Activated T-helper 1 cell treated with anti-CD3 and anti-CD28 coated beads, Interleukin-12 subunit alpha, Interleukin-12 subunit beta, Interleukin-2, Interleukin-4 antibody, amounts not matched to agents 30 ng/mL and 10 ng/mL and 1 ng/mL, durations not matched to agents 14 hours and 24 hours and 36 hours (primary cell): ENCODE data around the gene SERF2. TPM values are rescaled to one million over a fixed set of nuclear protein-coding genes. Genes with fewer than 3 reads are reported as not detected.
A peak's percentile ranks its signal among the peaks of the same experiment; 100 is the strongest.
"Not testable (repeated sequence)": the region's sequence is repeated elsewhere in the genome, so short reads cannot be mapped to it uniquely, and the experiment has no call there.

Experiments
- DNase-seq: peaks from one replicate; pipeline ENCODE4 v3.0.0; 2021; ENCODE audit warnings: low spot score
- H3K27ac Mint-ChIP-seq: one replicate; pipeline ENCODE4 v1.8.0; 2021; ENCODE audit warnings: mild to moderate bottlenecking, mixed read lengths
- H3K27me3 Mint-ChIP-seq: one replicate; pipeline ENCODE4 v1.8.0; 2022; ENCODE audit warnings: mild to moderate bottlenecking, moderate library complexity, mixed read lengths; ENCODE audit not compliant: insufficient read depth
- H3K36me3 Mint-ChIP-seq: one replicate; pipeline ENCODE4 v1.8.0; 2021; ENCODE audit warnings: low read depth, mixed read lengths
- H3K4me1 Mint-ChIP-seq: one replicate; pipeline ENCODE4 v1.8.0; 2021; ENCODE audit warnings: low read depth, mixed read lengths
- H3K4me3 Mint-ChIP-seq: one replicate; pipeline ENCODE4 v1.8.0; 2021; ENCODE audit warnings: mild to moderate bottlenecking, moderate library complexity, mixed read lengths
- H3K9me3 Mint-ChIP-seq: one replicate; pipeline ENCODE4 v1.8.0; 2021; ENCODE audit warnings: mixed read lengths
- intact Hi-C: fragments of 100-400 bp; cut with micrococcal nuclease; formaldehyde crosslinking; loops from one replicate; pipeline ENCODE4 v1.15.1; 2024
- total RNA-seq: library from RNA; stranded (reverse); gene quantifications from 2 replicates; pipeline ENCODE4 v1.2.3, GENCODE V29; 2022

Gene SERF2
- total RNA-seq, 1 donor from 2014 or later = 531 TPM

DNA sequence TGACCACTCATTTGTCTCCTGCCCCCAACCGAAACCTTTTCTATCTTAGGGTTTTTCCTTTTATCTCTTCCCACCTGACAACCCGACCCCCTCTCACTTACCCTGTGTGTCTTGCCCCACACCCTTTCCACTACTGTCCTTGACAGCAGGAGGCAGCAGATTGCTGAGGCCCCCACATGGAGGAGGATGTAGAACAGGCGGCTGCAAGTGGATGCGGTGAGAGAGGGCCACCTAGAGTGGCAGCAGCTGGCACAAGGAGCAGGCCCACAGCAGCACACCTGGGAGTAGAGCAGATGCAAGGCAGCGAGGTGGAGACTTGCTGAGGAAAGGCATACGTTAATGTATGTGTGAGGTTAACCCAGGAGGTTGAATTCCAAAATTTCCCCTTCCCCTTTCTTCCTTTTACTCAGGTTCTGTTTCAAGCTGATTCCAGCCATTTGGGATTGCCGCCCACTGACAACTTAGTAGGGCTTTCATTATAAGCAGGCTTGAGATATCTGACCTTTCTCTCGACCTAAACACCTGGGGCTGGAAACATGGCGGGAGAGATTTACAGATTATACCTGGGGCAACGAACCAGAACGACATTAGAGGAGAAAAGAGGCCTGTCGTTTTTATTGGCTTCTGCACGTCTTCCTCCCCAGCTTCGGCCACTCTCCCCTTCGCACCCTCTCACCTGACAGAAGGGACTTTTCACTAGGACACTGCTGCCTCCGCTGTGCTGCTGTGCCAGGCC lies 7.3 kb downstream of the SERF2 start:
- peaks cover 67% of the 10 kb centered on the region for H3K4me1 Mint-ChIP-seq

GRCh38 chr15:43799945-43800285 lies 7.8 kb downstream of the SERF2 start, which contains the start of gene SERINC4:
Gene SERINC4, minus strand, starts transcription at chr15:43800220. Its CDS starts 234 bp downstream, at chr15:43799986.
- peaks cover 62% of the 10 kb centered on the region for H3K4me1 Mint-ChIP-seq
- H3K9me3 Mint-ChIP-seq = no peaks in the 10 kb centered on the region
- intact Hi-C loops = loop anchor here (1.0 to 2.0 kb wide), 3 partner anchors 8 to 49 kb away; partner anchors contain the start of genes MFAP1 and SERF2
- DNase-seq = no peak
- peak within 1 kb of the TSS; percentile 99 for H3K4me3 Mint-ChIP-seq
- H3K36me3 Mint-ChIP-seq = peaks cover 58% of the 10 kb centered on the region
- no peaks in the 10 kb centered on the region for H3K27me3 Mint-ChIP-seq
- H3K27ac Mint-ChIP-seq = peak within 1 kb of the TSS; percentile 94

More for the DNA sequence above, 7.3 kb downstream of the SERF2 start:
- Mint-ChIP-seq H3K27ac (peak overlapping the region; percentile 75), H3K9me3 (no peaks in the 10 kb centered on the region), H3K36me3 (peaks cover 61% of the 10 kb centered on the region), H3K27me3 (no peaks in the 10 kb centered on the region), H3K4me3 (peak overlapping the region; percentile 99)
- intact Hi-C loops = no loop called here
- DNase-seq = no peak

DNA sequence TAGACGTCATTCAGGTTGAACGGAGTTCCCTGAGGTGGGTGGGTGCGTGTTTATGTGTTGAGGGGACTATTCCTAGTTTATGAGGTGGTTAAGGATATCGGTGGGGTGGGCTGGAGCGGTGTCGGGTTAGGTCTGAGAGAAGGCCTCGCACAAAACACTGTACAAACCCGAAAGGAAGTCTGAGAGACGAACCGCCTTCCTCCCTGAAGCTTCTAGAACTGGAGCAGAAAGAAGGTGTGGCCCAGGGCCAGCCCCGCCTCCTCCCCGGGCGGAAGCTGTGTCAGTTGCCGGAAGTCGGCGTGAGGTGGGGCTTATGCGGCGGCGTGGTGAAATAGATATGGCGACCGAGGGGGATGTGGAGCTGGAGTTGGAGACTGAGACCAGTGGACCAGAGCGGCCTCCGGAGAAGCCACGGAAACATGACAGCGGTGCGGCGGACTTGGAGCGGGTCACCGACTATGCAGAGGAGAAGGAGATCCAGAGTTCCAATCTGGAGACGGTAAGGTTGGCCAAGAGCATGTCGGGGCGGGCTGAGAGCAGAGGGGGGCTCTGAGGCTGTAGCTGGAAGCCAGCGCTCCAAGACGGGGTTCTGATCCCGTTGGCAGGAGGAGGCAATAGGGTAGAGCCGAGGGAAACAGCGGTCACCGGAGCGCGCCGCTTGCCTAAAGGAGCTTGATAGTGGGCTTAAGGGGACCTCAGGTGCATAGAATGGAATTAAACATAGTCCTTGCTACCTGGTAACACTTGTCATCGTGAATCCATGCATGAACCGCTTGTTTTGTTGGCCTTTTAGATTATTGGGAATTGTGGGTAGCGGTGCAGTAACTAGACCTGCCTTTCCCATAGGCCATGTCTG lies 8.4 kb downstream of the SERF2 start, which contains the start of gene HYPK:
TSS of gene HYPK (plus strand) at position 314 of the 856 bp plus-strand sequence. CDS start at position 338, 24 bp downstream.
- Mint-ChIP-seq H3K27ac (peak within 1 kb of the TSS; percentile 94), H3K9me3 (no peaks in the 10 kb centered on the region), H3K27me3 (no peaks in the 10 kb centered on the region), H3K4me3 (peak within 1 kb of the TSS; percentile 99), H3K36me3 (peaks cover 57% of the 10 kb centered on the region), H3K4me1 (peaks cover 56% of the 10 kb centered on the region)
- intact Hi-C loops = loop anchor here (1.0 to 2.0 kb wide), 3 partner anchors 8 to 50 kb away; partner anchors contain the start of genes MFAP1 and SERF2
- peak; percentile 89 for DNase-seq

- intact Hi-C loops, H3K27me3 Mint-ChIP-seq, DNase-seq, H3K4me3 Mint-ChIP-seq, H3K27ac Mint-ChIP-seq, H3K9me3 Mint-ChIP-seq: not testable (repeated sequence)
- Mint-ChIP-seq H3K4me1 (peaks cover 39% of the 10 kb centered on the region), H3K36me3 (peaks cover 60% of the 10 kb centered on the region)
Observed at GRCh38 chr15:43802676-43803075, 10.6 kb downstream of the SERF2 start.

DNA sequence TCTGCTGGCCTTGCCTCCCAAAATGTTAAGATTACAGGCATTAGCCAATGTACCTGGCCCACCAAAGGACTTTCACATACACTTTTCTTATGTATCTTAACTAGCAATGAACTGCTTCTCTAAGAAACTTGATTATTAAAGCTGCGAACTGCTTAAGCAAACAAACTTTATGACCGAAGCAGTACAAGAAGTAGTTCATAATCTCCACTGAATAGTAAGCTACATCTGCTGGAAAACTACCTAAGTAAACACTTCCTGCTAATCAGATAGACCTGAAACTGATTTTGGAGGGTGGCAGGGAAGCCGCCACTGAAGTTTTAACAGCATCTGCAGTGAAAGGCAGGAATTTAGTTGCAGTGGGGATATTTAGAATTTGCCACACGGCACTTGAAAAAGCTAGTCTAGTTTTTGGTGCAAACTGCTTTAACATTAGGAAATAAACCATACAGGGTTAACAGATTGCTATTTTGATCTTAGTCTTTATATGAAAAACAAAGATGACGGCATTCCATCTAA lies 16.4 kb downstream of the SERF2 start:
- DNase-seq = no peak
- H3K4me1 Mint-ChIP-seq = peaks cover 10% of the 10 kb centered on the region
- no peaks in the 10 kb centered on the region for H3K9me3 Mint-ChIP-seq
- no peak overlapping the region for H3K27ac Mint-ChIP-seq
- peaks cover 50% of the 10 kb centered on the region for H3K36me3 Mint-ChIP-seq
- H3K27me3 Mint-ChIP-seq = no peaks in the 10 kb centered on the region
- intact Hi-C loops = no loop called here
- no peak overlapping the region for H3K4me3 Mint-ChIP-seq

- H3K36me3 Mint-ChIP-seq = peaks cover 51% of the 10 kb centered on the region
- peaks cover 10% of the 10 kb centered on the region for H3K4me1 Mint-ChIP-seq
- no peak overlapping the region for H3K27ac Mint-ChIP-seq
- no peaks in the 10 kb centered on the region for H3K27me3 Mint-ChIP-seq
- H3K4me3 Mint-ChIP-seq = no peak overlapping the region
- DNase-seq = no peak
- no peaks in the 10 kb centered on the region for H3K9me3 Mint-ChIP-seq
- intact Hi-C loops = no loop called here
Observed at GRCh38 chr15:43808960-43809678, 17.0 kb downstream of the SERF2 start.

DNA sequence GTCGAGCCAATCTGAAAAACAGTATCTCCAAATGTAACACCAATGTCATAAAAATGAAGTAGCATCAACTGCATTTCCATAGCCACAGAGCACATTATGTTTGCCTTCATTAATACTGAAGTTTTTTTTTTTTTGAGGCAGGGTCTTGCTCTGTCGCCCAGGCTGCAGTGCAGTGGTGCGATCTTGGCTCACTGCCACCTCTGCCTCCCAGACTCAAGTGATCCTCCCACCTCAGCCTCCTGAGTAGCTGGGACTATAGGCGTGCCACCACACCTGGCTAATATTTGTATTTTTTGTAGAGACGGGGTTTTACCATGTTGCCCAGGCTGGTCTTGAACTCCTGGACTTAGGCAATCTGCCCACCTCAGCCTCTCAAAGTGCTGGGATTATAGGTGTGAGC lies 22.9 kb downstream of the SERF2 start:
- H3K27me3 Mint-ChIP-seq, H3K9me3 Mint-ChIP-seq, DNase-seq, H3K27ac Mint-ChIP-seq, H3K4me3 Mint-ChIP-seq, intact Hi-C loops: not testable (repeated sequence)
- peaks cover 38% of the 10 kb centered on the region for H3K36me3 Mint-ChIP-seq
- H3K4me1 Mint-ChIP-seq = peaks cover 16% of the 10 kb centered on the region

- H3K4me1 Mint-ChIP-seq = peaks cover 34% of the 10 kb centered on the region
- no peaks in the 10 kb centered on the region for H3K27me3 Mint-ChIP-seq
- no peak for DNase-seq
- peak overlapping the region; percentile 47 for H3K27ac Mint-ChIP-seq
- peak overlapping the region; percentile 70 for H3K4me3 Mint-ChIP-seq
- peaks cover 20% of the 10 kb centered on the region for H3K36me3 Mint-ChIP-seq
- intact Hi-C loops = loop anchor here (10.0 kb wide), 3 partner anchors 307 to 1633 kb away; partner anchors contain the start of genes GOLM2 and MAP1A
- H3K9me3 Mint-ChIP-seq = peaks cover 5% of the 10 kb centered on the region
Observed at GRCh38 chr15:43821505-43821904, 29.4 kb downstream of the SERF2 start.

DNA sequence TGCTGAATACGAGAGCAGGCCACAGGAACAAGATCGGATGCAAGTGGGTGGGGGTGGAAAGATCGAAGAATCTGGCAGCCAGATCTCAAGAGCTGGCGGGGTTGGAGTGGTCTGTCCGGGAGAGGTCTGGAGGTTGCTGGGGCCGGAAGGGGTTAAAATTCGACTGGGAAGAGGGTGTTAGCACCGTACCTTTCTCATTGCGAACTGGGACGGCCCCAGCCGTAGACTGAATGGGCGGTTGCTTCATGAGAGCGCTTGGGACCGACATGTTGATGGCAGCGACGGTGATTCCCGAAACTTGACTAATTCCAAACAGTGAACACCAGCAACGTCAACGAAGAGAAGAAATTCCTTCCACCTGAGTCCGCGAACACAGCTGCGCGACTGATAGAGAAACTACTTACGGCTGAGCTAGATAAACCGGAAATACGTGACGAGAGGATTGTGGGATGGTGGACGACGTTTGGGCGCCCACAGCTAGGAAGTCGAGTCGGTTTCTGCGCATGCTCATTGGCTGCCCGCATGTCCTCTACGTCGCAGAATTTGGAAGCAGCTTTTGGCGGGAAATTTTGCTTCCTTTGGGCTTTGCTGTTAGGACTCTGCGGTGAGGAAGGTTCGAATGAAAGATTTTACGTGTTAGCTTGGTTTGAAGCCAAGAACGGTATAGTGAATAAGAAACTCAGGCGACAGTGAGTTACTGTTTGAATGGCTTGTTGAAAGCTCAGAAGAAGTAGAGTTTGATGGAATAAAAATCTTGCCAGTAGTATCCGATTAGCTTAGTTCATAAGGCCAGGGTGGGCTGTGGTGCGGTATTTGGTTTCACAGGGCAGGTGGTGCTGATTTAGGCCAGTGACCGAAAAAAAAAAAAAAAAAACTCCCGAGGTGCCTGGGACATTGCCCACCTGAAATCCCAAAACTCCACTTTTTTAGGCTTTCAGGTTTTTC lies 32.5 kb downstream of the SERF2 start, which contains the start of gene MFAP1:
TSS of gene MFAP1 (minus strand) at position 389 of the 945 bp plus-strand sequence. CDS start at position 268, 121 bp downstream.
- peaks cover 5% of the 10 kb centered on the region for H3K9me3 Mint-ChIP-seq
- peak; percentile 91 for DNase-seq
- peaks cover 20% of the 10 kb centered on the region for H3K36me3 Mint-ChIP-seq
- peak within 1 kb of the TSS; percentile 97 for H3K27ac Mint-ChIP-seq
- intact Hi-C loops = loop anchor here (1.0 to 10.0 kb wide), 9 partner anchors 24 to 1630 kb away; partner anchors contain the start of genes CTDSPL2, EIF3J, GOLM2 and HYPK
- H3K27me3 Mint-ChIP-seq = no peaks in the 10 kb centered on the region
- peaks cover 46% of the 10 kb centered on the region for H3K4me1 Mint-ChIP-seq
- peak within 1 kb of the TSS; percentile 97 for H3K4me3 Mint-ChIP-seq

DNA sequence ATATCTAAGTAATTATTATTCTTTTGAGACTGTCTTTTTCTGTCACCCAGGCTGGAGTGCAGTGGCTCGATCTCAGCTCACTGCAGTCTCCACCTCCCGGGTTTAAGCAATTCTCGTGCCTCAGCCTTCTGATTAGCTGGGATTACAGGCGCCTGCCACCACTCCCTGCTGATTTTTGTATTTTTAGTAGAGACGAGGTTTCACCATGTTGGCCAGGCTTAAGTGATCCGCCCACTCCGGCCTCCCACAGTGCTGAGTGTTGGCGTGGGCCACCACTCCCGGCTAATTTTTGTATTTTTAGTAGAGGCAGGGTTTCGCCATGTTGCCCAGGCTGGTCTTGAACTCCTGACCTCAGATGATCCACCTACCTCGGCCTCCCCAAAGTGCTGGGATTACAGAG lies 33.2 kb downstream of the SERF2 start:
- intact Hi-C loops = loop anchor here (5.0 to 10.0 kb wide), 5 partner anchors 311 to 1629 kb away; partner anchors contain the start of genes EIF3J, GOLM2 and MAP1A
- DNase-seq, H3K27me3 Mint-ChIP-seq, H3K9me3 Mint-ChIP-seq: not testable (repeated sequence)
- peak overlapping the region; percentile 18 for H3K27ac Mint-ChIP-seq
- peak overlapping the region; percentile 95 for H3K4me3 Mint-ChIP-seq
- peaks cover 54% of the 10 kb centered on the region for H3K4me1 Mint-ChIP-seq
- peaks cover 24% of the 10 kb centered on the region for H3K36me3 Mint-ChIP-seq

DNA sequence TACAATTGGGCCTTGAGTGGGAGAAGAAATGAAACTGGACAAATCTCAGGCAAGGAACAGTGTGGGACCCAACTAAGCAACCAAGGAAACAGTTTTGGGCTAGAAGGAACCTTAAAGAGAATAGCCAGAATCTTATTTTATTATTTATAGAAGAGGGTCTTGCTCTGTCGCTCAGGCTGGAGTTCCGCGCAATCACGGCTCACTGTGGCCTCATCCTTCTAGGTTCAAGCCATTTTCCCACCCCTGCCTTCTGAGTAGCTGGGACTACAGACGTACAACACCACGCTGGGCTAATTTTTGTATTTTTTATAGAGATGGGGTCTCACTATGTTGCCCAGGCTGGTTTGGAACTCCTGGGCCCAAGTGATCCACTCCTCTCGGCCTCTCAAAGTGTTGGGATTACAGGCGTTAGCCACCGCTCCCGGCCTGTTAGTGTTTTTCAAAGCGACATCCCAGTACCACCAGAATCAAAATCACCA lies 33.9 kb downstream of the SERF2 start:
- no peak for DNase-seq
- Mint-ChIP-seq H3K27me3 (no peaks in the 10 kb centered on the region), H3K4me1 (peaks cover 52% of the 10 kb centered on the region), H3K36me3 (peaks cover 24% of the 10 kb centered on the region), H3K4me3 (peak overlapping the region; percentile 95), H3K27ac (peak overlapping the region; percentile 96), H3K9me3 (peaks cover 5% of the 10 kb centered on the region)
- intact Hi-C loops = loop anchor here (5.0 to 10.0 kb wide), 5 partner anchors 311 to 1629 kb away; partner anchors contain the start of genes EIF3J, GOLM2 and MAP1A
